ENCODE results near the gene ITGAV. TPM values are rescaled to one million over a fixed set of nuclear protein-coding genes. Genes with fewer than 3 reads are reported as not detected.

ITGAV gene
- total and polyA plus RNA-seq, 2 donors (not counting 3 experiments of a cell fraction or from before 2014, with no cell fraction given): 61.8 to 131 TPM

DNA sequence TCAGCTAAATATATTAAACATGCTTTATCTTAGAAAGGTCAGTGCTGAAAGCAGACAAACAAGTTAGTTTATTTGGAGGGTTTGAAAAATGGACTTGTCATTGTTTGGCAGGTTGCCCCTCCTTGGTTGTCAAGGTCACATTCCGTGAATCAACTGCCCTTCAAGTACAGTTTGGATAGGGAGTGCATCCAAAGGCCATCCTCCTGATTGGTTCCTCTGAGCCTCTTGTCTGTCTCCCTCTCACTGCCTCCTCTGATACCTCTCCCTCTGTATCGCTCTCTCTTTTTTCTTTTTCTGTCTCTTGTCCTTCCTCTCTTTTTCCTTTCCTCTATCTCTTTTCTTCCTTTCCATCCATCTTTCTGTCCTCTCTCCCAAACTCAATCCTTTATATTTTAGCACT lies 5.4 kb downstream of the ITGAV start:
- Histone ChIP-seq H3K4me1 (ENCODE audit: control insufficient read depth, extremely low read depth, insufficient read depth, low read length) (peaks cover 35% of the 10 kb centered on the region), H3K9me1 (replicated peaks; ENCODE audit: control insufficient read depth, extremely low read depth, insufficient read depth, low read length) (no peaks in the 10 kb centered on the region), H3K36me3 (ENCODE audit: control insufficient read depth in 2 of 2, extremely low read depth in 1 of 2, insufficient read depth in 2 of 2, low read length in 2 of 2) (peaks cover 0 to 2% of the 10 kb centered on the region in 2 experiments), H3K4me2 (ENCODE audit: insufficient read depth, low read length) (no peak overlapping the region), H3K27me3 (ENCODE audit: control insufficient read depth in 2 of 2, insufficient read depth in 2 of 2, low read length in 2 of 2) (no peaks in the 10 kb centered on the region), H3K27ac (ENCODE audit: insufficient read depth, low read depth, low read length) (no peak overlapping the region), H2AFZ (ENCODE audit: low read depth, low read length) (no peak overlapping the region), H3K4me3 (replicated peaks in 1 of 3; ENCODE audit: insufficient read depth in 1 of 3, low read depth in 1 of 3, low read length in 3 of 3) (no peak overlapping the region), H3K9ac (replicated peaks; ENCODE audit: extremely low read depth, insufficient read depth, low read length) (no peak overlapping the region), H3K9me3 (replicated peaks; ENCODE audit: control insufficient read depth, insufficient read depth, low read length) (no peaks in the 10 kb centered on the region), H3K79me2 (ENCODE audit: control insufficient read depth, insufficient read depth, low read length) (peaks cover 95% of the 10 kb centered on the region), H4K20me1 (replicated peaks; ENCODE audit: control insufficient read depth, extremely low read depth, insufficient read depth, low read length) (peaks cover 5% of the 10 kb centered on the region)
- FAIRE-seq: peak; percentile 49
- POLR2A ChIA-PET: no interaction called here
- dilution Hi-C loops (cut with MboI; ENCODE audit: extremely low pct_ligation_motif_present, low sequenced_read_pairs): no loop called here
- peak; percentile 81 for DNase-seq (ENCODE audit: low read depth, low spot score)
- CTCF ChIA-PET: interaction anchor here (0.9 to 1.4 kb wide), 5 partner anchors 10 to 90 kb away, joined by 3 to 6 read pairs (median 3); no protein-coding TSS in a partner anchor
- no TSS peak for BruUV-seq (replicated peaks)
- intact Hi-C loops (cut with micrococcal nuclease): no loop called here
- TF ChIP-seq, protein P1, sequence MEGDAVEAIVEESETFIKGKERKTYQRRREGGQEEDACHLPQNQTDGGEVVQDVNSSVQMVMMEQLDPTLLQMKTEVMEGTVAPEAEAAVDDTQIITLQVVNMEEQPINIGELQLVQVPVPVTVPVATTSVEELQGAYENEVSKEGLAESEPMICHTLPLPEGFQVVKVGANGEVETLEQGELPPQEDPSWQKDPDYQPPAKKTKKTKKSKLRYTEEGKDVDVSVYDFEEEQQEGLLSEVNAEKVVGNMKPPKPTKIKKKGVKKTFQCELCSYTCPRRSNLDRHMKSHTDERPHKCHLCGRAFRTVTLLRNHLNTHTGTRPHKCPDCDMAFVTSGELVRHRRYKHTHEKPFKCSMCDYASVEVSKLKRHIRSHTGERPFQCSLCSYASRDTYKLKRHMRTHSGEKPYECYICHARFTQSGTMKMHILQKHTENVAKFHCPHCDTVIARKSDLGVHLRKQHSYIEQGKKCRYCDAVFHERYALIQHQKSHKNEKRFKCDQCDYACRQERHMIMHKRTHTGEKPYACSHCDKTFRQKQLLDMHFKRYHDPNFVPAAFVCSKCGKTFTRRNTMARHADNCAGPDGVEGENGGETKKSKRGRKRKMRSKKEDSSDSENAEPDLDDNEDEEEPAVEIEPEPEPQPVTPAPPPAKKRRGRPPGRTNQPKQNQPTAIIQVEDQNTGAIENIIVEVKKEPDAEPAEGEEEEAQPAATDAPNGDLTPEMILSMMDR (IDR thresholded peaks at IDR 0.05; ENCODE audit: extremely low read depth in 1 of 2, insufficient read depth in 1 of 2, low read depth in 1 of 2, low read length in 2 of 2): no peak
- TF ChIP-seq EZH2 (IDR thresholded peaks at IDR 0.05; ENCODE audit: borderline replicate concordance, low read depth, low read length, severe bottlenecking) (no peak), GATA2 (IDR thresholded peaks at IDR 0.05; ENCODE audit: insufficient read depth, insufficient read length, low read depth, low read length) (no peak), POLR2AphosphoS5 (IDR thresholded peaks at IDR 0.05; ENCODE audit: insufficient read depth, low read depth, low read length) (no peak), MYC (IDR thresholded peaks at IDR 0.05; ENCODE audit: low read depth, low read length) (no peak), POLR2A (IDR thresholded peaks at IDR 0.05; ENCODE audit: low read depth, low read length) (no peak), FOS (IDR thresholded peaks at IDR 0.05; ENCODE audit: borderline replicate concordance, insufficient read depth, low read length) (no peak), JUN (IDR thresholded peaks at IDR 0.05; ENCODE audit: borderline replicate concordance, insufficient read depth, insufficient read length, low read depth) (no peak)
- TF ChIP-seq, protein P2, sequence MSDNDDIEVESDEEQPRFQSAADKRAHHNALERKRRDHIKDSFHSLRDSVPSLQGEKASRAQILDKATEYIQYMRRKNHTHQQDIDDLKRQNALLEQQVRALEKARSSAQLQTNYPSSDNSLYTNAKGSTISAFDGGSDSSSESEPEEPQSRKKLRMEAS (IDR thresholded peaks at IDR 0.05; ENCODE audit: insufficient read depth, insufficient read length): no peak
